ENCODE measurements around the gene FERMT3.

DNA sequence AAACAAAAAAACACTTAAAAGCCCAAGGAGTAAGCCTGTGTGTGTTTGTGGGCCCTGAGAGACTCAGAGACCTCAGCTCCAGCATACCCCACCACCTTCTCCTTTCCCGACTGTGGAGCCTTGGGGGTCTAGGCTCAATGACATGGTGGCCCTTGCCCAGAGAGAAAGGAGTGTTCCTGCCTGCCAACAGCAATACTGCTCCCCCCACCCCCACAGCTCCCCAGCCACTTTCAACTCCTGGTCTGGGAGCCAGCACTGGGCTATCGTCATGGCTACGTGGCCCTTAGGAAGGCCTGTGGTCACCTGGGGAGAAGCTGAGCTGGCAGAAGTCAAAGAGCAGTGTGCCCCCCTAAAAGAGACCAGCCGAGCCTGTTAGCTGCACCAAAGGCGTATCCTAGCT is 37.6 kb downstream of the FERMT3 start:
- no peak for TF ChIP-seq POLR2A (IDR thresholded peaks at IDR 0.05)
- no peak for TF ChIP-seq POLR2AphosphoS5 (IDR thresholded peaks at IDR 0.05)
- TF ChIP-seq, protein P1, sequence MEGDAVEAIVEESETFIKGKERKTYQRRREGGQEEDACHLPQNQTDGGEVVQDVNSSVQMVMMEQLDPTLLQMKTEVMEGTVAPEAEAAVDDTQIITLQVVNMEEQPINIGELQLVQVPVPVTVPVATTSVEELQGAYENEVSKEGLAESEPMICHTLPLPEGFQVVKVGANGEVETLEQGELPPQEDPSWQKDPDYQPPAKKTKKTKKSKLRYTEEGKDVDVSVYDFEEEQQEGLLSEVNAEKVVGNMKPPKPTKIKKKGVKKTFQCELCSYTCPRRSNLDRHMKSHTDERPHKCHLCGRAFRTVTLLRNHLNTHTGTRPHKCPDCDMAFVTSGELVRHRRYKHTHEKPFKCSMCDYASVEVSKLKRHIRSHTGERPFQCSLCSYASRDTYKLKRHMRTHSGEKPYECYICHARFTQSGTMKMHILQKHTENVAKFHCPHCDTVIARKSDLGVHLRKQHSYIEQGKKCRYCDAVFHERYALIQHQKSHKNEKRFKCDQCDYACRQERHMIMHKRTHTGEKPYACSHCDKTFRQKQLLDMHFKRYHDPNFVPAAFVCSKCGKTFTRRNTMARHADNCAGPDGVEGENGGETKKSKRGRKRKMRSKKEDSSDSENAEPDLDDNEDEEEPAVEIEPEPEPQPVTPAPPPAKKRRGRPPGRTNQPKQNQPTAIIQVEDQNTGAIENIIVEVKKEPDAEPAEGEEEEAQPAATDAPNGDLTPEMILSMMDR (IDR thresholded peaks at IDR 0.05), result no peak
- TF ChIP-seq EP300 (IDR thresholded peaks at IDR 0.05), result no peak
